ENCODE results near the gene CLDN22.
"Not testable (repeated sequence)": the region's sequence is repeated elsewhere in the genome, so short reads cannot be mapped to it uniquely, and the experiment has no call there.

The CLDN22 gene

GRCh38 chr4:183326853-183327252 lies 6.8 kb upstream of the CLDN22 start:
- DNase-seq (ENCODE audit: low spot score), result no peak
- TF ChIP-seq CTCF (IDR thresholded peaks at IDR 0.05; ENCODE audit: extremely low read depth, insufficient read depth, missing control alignments), result no peak
- in situ Hi-C loops (cut with MboI; ENCODE audit: low pct_unique_long_range_greater_than_20kb, low sequenced_read_pairs, unreplicated experiment), result no loop called here

- in situ Hi-C loops (cut with MboI; ENCODE audit: low pct_unique_long_range_greater_than_20kb, low sequenced_read_pairs, unreplicated experiment); DNase-seq (ENCODE audit: low spot score): not testable (repeated sequence)
These were observed 6.3 kb upstream of the CLDN22 start for GRCh38 chr4:183326387-183326786.

DNA sequence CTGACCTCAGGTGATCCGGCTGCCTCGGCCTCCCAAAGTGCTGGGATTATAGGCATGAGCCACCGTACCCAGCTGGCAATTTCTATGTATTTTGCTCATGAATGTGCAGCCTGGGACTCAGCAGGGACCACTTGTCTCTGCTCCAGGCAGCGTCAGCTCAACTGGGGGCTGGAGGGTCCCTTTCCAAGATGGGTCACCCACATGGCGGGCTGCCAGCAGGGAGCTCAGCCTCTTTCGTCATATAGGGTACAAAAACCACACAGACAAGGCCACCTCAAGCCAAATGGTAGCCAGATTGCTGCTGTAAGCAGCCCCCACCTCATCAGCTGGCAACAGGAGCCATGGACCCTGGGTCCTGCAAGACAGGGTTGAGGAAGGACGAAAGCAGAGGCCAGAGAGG lies 4.5 kb upstream of the CLDN22 start:
- DNase-seq (ENCODE audit: low spot score), result no peak
- no peak for TF ChIP-seq CTCF (IDR thresholded peaks at IDR 0.05; ENCODE audit: extremely low read depth, insufficient read depth, missing control alignments)
- in situ Hi-C loops (cut with MboI; ENCODE audit: low pct_unique_long_range_greater_than_20kb, low sequenced_read_pairs, unreplicated experiment), result no loop called here

- DNase-seq (ENCODE audit: low spot score); in situ Hi-C loops (cut with MboI; ENCODE audit: low pct_unique_long_range_greater_than_20kb, low sequenced_read_pairs, unreplicated experiment): not testable (repeated sequence)
These were observed 4.0 kb upstream of the CLDN22 start for GRCh38 chr4:183324056-183324455.

- TF ChIP-seq CTCF (IDR thresholded peaks at IDR 0.05; ENCODE audit: extremely low read depth, insufficient read depth, missing control alignments), result no peak
- in situ Hi-C loops (cut with MboI; ENCODE audit: low pct_unique_long_range_greater_than_20kb, low sequenced_read_pairs, unreplicated experiment), result no loop called here
- no peak for DNase-seq (ENCODE audit: low spot score)
These were observed 3.2 kb upstream of the CLDN22 start for GRCh38 chr4:183323295-183323694.

- TF ChIP-seq CTCF (IDR thresholded peaks at IDR 0.05; ENCODE audit: extremely low read depth, insufficient read depth, missing control alignments), result no peak
- no peak for DNase-seq (ENCODE audit: low spot score)
- in situ Hi-C loops (cut with MboI; ENCODE audit: low pct_unique_long_range_greater_than_20kb, low sequenced_read_pairs, unreplicated experiment), result no loop called here
These were observed 2.2 kb upstream of the CLDN22 start, which contains the start of gene CLDN24 for GRCh38 chr4:183322326-183322725. CLDN24 (minus strand) TSS chr4:183322426; CDS start chr4:183322426, 0 bp downstream.

DNA sequence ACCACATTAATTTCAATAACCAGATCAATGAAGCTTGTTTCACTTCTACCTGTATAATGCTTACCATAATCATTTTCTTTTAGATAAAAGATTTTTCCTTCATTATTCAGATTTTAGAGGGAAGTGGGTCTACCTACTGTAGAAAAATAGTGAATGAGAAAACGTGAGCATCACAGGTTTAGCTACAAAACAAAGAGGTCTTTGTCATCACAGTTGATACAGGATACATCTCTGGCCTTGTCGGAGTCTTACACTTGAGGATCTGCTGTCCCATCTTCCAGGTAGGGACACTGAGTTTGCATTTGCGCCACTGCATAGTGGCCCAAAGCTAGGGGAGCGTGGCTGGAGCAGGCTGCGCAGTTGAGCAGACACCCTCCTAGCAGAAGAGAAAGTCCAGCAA lies 1.4 kb upstream of the CLDN22 start:
- in situ Hi-C loops (cut with MboI; ENCODE audit: low pct_unique_long_range_greater_than_20kb, low sequenced_read_pairs, unreplicated experiment), result no loop called here

More for the DNA sequence above, 1.4 kb upstream of the CLDN22 start:
- no peak for TF ChIP-seq CTCF (IDR thresholded peaks at IDR 0.05; ENCODE audit: extremely low read depth, insufficient read depth, missing control alignments)
- no peak for DNase-seq (ENCODE audit: low spot score)

All from GM13977 (cell line).